Pons (tissue), 1 donor: ENCODE measurements around the gene AWAT1.
"Not testable (repeated sequence)": the region's sequence is repeated elsewhere in the genome, so short reads cannot be mapped to it uniquely, and the experiment has no call there.

Experiments
- DNase-seq: peaks from one replicate; pipeline ENCODE4 v3.0.0-alpha.2; 2016; ENCODE audit warnings: low spot score

The AWAT1 gene

GRCh38 chrX:70262952-70263567, 28.6 kb downstream of the AWAT1 start:
- no peak for DNase-seq

- DNase-seq, result no peak
These were observed 30.3 kb downstream of the AWAT1 start for GRCh38 chrX:70264784-70265183.

GRCh38 chrX:70268034-70268433, 33.6 kb downstream of the AWAT1 start, which contains the start of gene ARR3:
Gene ARR3 (plus strand): TSS chrX:70268334. CDS start chrX:70269386, 1,052 bp downstream.
- DNase-seq, result no peak

GRCh38 chrX:70274029-70274428, 39.6 kb downstream of the AWAT1 start:
- DNase-seq, result not testable (repeated sequence)

- DNase-seq, result no peak
These were observed 44.6 kb downstream of the AWAT1 start for GRCh38 chrX:70279081-70279480.

- DNase-seq, result no peak
These were observed 46.1 kb downstream of the AWAT1 start for GRCh38 chrX:70280573-70280972.

GRCh38 chrX:70281951-70282350, 47.5 kb downstream of the AWAT1 start, which contains the start of gene RAB41:
Gene RAB41 (plus strand): TSS chrX:70282172. CDS start chrX:70282218, 46 bp downstream.
- no peak for DNase-seq

- no peak for DNase-seq
These were observed 54.8 kb downstream of the AWAT1 start for GRCh38 chrX:70289168-70289792.
